ENCODE data around the gene CNOT10. TPM values are rescaled to one million over a fixed set of nuclear protein-coding genes. Genes with fewer than 3 reads are reported as not detected.
A peak's percentile ranks its signal among the peaks of the same experiment; 100 is the strongest.
"Not testable (repeated sequence)": the region's sequence is repeated elsewhere in the genome, so short reads cannot be mapped to it uniquely, and the experiment has no call there.

Gene CNOT10
- total RNA-seq, 1 donor from 2014 or later: 74.4 TPM

- Mint-ChIP-seq H3K36me3 (ENCODE audit: low read depth) (peaks cover 20% of the 10 kb centered on the region), H3K4me1 (peaks cover 17% of the 10 kb centered on the region), H3K4me3 (no peak overlapping the region), H3K27ac (no peak overlapping the region), H3K27me3 (no peaks in the 10 kb centered on the region), H3K9me3 (no peaks in the 10 kb centered on the region)
- DNase-seq: no peak
- intact Hi-C loops (cut with micrococcal nuclease): no loop called here
Observed at GRCh38 chr3:32755761-32756160, 70.8 kb downstream of the CNOT10 start.

GRCh38 chr3:32757618-32758374 is 72.8 kb downstream of the CNOT10 start:
- Mint-ChIP-seq H3K27me3 (no peaks in the 10 kb centered on the region), H3K27ac (peak overlapping the region; percentile 7), H3K36me3 (ENCODE audit: low read depth) (peaks cover 28% of the 10 kb centered on the region), H3K4me1 (peaks cover 17% of the 10 kb centered on the region), H3K9me3 (no peaks in the 10 kb centered on the region), H3K4me3 (no peak overlapping the region)
- intact Hi-C loops (cut with micrococcal nuclease): no loop called here
- no peak for DNase-seq

GRCh38 chr3:32758375-32758753 is 73.4 kb downstream of the CNOT10 start:
- intact Hi-C loops (cut with micrococcal nuclease): no loop called here
- no peak for DNase-seq
- H3K27me3 Mint-ChIP-seq: no peaks in the 10 kb centered on the region
- no peak overlapping the region for H3K27ac Mint-ChIP-seq
- no peak overlapping the region for H3K4me3 Mint-ChIP-seq
- no peaks in the 10 kb centered on the region for H3K9me3 Mint-ChIP-seq
- H3K4me1 Mint-ChIP-seq: peaks cover 17% of the 10 kb centered on the region
- peaks cover 27% of the 10 kb centered on the region for H3K36me3 Mint-ChIP-seq (ENCODE audit: low read depth)

GRCh38 chr3:32759342-32759741 is 74.4 kb downstream of the CNOT10 start:
- H3K27ac Mint-ChIP-seq: no peak overlapping the region
- H3K27me3 Mint-ChIP-seq: no peaks in the 10 kb centered on the region
- H3K9me3 Mint-ChIP-seq: no peaks in the 10 kb centered on the region
- H3K4me3 Mint-ChIP-seq: no peak overlapping the region
- intact Hi-C loops (cut with micrococcal nuclease): no loop called here
- peaks cover 17% of the 10 kb centered on the region for H3K4me1 Mint-ChIP-seq
- DNase-seq: no peak
- peaks cover 28% of the 10 kb centered on the region for H3K36me3 Mint-ChIP-seq (ENCODE audit: low read depth)

GRCh38 chr3:32764481-32764880 is 79.5 kb downstream of the CNOT10 start:
- intact Hi-C loops (cut with micrococcal nuclease): no loop called here
- Mint-ChIP-seq H3K36me3 (ENCODE audit: low read depth) (peaks cover 41% of the 10 kb centered on the region), H3K27me3 (no peaks in the 10 kb centered on the region), H3K4me3 (no peak overlapping the region), H3K27ac (no peak overlapping the region), H3K4me1 (peaks cover under 1% of the 10 kb centered on the region), H3K9me3 (no peaks in the 10 kb centered on the region)
- no peak for DNase-seq

GRCh38 chr3:32778389-32778788 is 93.4 kb downstream of the CNOT10 start:
- peaks cover 4% of the 10 kb centered on the region for H3K4me1 Mint-ChIP-seq
- H3K36me3 Mint-ChIP-seq (ENCODE audit: low read depth): peaks cover 16% of the 10 kb centered on the region
- no peak overlapping the region for H3K27ac Mint-ChIP-seq
- intact Hi-C loops (cut with micrococcal nuclease): no loop called here
- H3K9me3 Mint-ChIP-seq: no peaks in the 10 kb centered on the region
- no peak overlapping the region for H3K4me3 Mint-ChIP-seq
- peak; percentile 61 for DNase-seq
- H3K27me3 Mint-ChIP-seq: peaks cover 11% of the 10 kb centered on the region

- no peak overlapping the region for H3K27ac Mint-ChIP-seq
- H3K36me3 Mint-ChIP-seq (ENCODE audit: low read depth): peaks cover 7% of the 10 kb centered on the region
- peaks cover 4% of the 10 kb centered on the region for H3K4me1 Mint-ChIP-seq
- H3K9me3 Mint-ChIP-seq: no peaks in the 10 kb centered on the region
- peak overlapping the region; percentile 94 for H3K4me3 Mint-ChIP-seq
- H3K27me3 Mint-ChIP-seq: peaks cover 11% of the 10 kb centered on the region
- no peak for DNase-seq
- intact Hi-C loops (cut with micrococcal nuclease): loop anchor here (2.0 to 5.0 kb wide), 2 partner anchors 47 to 268 kb away; no protein-coding TSS in a partner anchor
Observed at GRCh38 chr3:32780071-32780734, 95.2 kb downstream of the CNOT10 start.

- Mint-ChIP-seq H3K9me3 (no peaks in the 10 kb centered on the region), H3K27ac (peak overlapping the region; percentile 67)
- no peak for DNase-seq
Observed at GRCh38 chr3:32780735-32781210, 95.8 kb downstream of the CNOT10 start.

GRCh38 chr3:32781211-32781968 is 96.4 kb downstream of the CNOT10 start:
- H3K36me3 Mint-ChIP-seq (ENCODE audit: low read depth): peaks cover 2% of the 10 kb centered on the region
- peak; percentile 91 for DNase-seq
- peaks cover 4% of the 10 kb centered on the region for H3K4me1 Mint-ChIP-seq
- intact Hi-C loops (cut with micrococcal nuclease): loop anchor here (1.0 to 5.0 kb wide), 3 partner anchors 37 to 269 kb away; no protein-coding TSS in a partner anchor
- H3K9me3 Mint-ChIP-seq: no peaks in the 10 kb centered on the region
- peaks cover 11% of the 10 kb centered on the region for H3K27me3 Mint-ChIP-seq
- peak overlapping the region; percentile 67 for H3K27ac Mint-ChIP-seq
- H3K4me3 Mint-ChIP-seq: peak overlapping the region; percentile 94

More at GRCh38 chr3:32780735-32781210, 95.8 kb downstream of the CNOT10 start:
- intact Hi-C loops (cut with micrococcal nuclease): loop anchor here (1.0 to 5.0 kb wide), 3 partner anchors 38 to 268 kb away; no protein-coding TSS in a partner anchor
- Mint-ChIP-seq H3K4me1 (peaks cover 4% of the 10 kb centered on the region), H3K4me3 (peak overlapping the region; percentile 94), H3K27me3 (peaks cover 11% of the 10 kb centered on the region), H3K36me3 (ENCODE audit: low read depth) (peaks cover 7% of the 10 kb centered on the region)

- H3K4me3 Mint-ChIP-seq: peak overlapping the region; percentile 24
Observed at GRCh38 chr3:32781969-32782270, 96.9 kb downstream of the CNOT10 start.

GRCh38 chr3:32782407-32782806 is 97.4 kb downstream of the CNOT10 start:
- H3K36me3 Mint-ChIP-seq (ENCODE audit: low read depth): no peaks in the 10 kb centered on the region
- DNase-seq: no peak
- H3K9me3 Mint-ChIP-seq: no peaks in the 10 kb centered on the region
- peaks cover 4% of the 10 kb centered on the region for H3K4me1 Mint-ChIP-seq
- H3K27ac Mint-ChIP-seq: no peak overlapping the region
- intact Hi-C loops (cut with micrococcal nuclease): loop anchor here (5.0 kb wide), 1 partner anchor 270 kb away; no protein-coding TSS in a partner anchor
- peaks cover 11% of the 10 kb centered on the region for H3K27me3 Mint-ChIP-seq
- peak overlapping the region; percentile 24 for H3K4me3 Mint-ChIP-seq

More at GRCh38 chr3:32781969-32782270, 96.9 kb downstream of the CNOT10 start:
- not testable (repeated sequence) for H3K27ac Mint-ChIP-seq; DNase-seq; H3K9me3 Mint-ChIP-seq; H3K36me3 Mint-ChIP-seq (ENCODE audit: low read depth); H3K4me1 Mint-ChIP-seq
- intact Hi-C loops (cut with micrococcal nuclease): loop anchor here (1.0 to 5.0 kb wide), 3 partner anchors 36 to 270 kb away; no protein-coding TSS in a partner anchor
- H3K27me3 Mint-ChIP-seq: peaks cover 11% of the 10 kb centered on the region

- no peak overlapping the region for H3K27ac Mint-ChIP-seq
Observed at GRCh38 chr3:32791833-32792232, 106.8 kb downstream of the CNOT10 start.

GRCh38 chr3:32794487-32795308 is 109.7 kb downstream of the CNOT10 start:
- no peak overlapping the region for H3K27ac Mint-ChIP-seq
- H3K4me3 Mint-ChIP-seq: no peak overlapping the region
- no peaks in the 10 kb centered on the region for H3K9me3 Mint-ChIP-seq
- no peaks in the 10 kb centered on the region for H3K36me3 Mint-ChIP-seq (ENCODE audit: low read depth)
- intact Hi-C loops (cut with micrococcal nuclease): no loop called here
- no peak for DNase-seq
- H3K27me3 Mint-ChIP-seq: peaks cover 10% of the 10 kb centered on the region
- H3K4me1 Mint-ChIP-seq: no peaks in the 10 kb centered on the region

More at GRCh38 chr3:32791833-32792232, 106.8 kb downstream of the CNOT10 start:
- H3K4me3 Mint-ChIP-seq: no peak overlapping the region
- H3K4me1 Mint-ChIP-seq: no peaks in the 10 kb centered on the region
- DNase-seq: no peak
- H3K36me3 Mint-ChIP-seq (ENCODE audit: low read depth): no peaks in the 10 kb centered on the region
- H3K27me3 Mint-ChIP-seq: peaks cover 10% of the 10 kb centered on the region
- intact Hi-C loops (cut with micrococcal nuclease): no loop called here
- H3K9me3 Mint-ChIP-seq: no peaks in the 10 kb centered on the region
